Gastroesophageal sphincter (tissue), 3 donors: ENCODE results near the gene CAPN12.

Source experiments
- CTCF ChIP-seq, 4 experiments: fragments of 200-600 bp in 2 of 4; fragments of 450-650 bp in 2 of 4; sonication (generic) in 1 of 4; IDR thresholded peaks; one replicate each; pipeline ENCODE4 v1.5.1; 2017 to 2019; ENCODE audit warnings: antibody characterized with exemption in 4 of 4, mild to moderate bottlenecking in 2 of 4, moderate library complexity in 2 of 4
- POLR2A ChIP-seq, 2 donors: fragments of 450-650 bp; IDR thresholded peaks; one replicate each; pipeline ENCODE4 v1.6.1; 2017; ENCODE audit warnings: antibody characterized with exemption in 2 of 2, mild to moderate bottlenecking in 2 of 2, moderate library complexity in 1 of 2
- POLR2AphosphoS5 ChIP-seq: sonication (generic); formaldehyde crosslinking; IDR thresholded peaks from one replicate; pipeline ENCODE4 v1.6.1; 2017; ENCODE audit warnings: antibody characterized with exemption

DNA sequence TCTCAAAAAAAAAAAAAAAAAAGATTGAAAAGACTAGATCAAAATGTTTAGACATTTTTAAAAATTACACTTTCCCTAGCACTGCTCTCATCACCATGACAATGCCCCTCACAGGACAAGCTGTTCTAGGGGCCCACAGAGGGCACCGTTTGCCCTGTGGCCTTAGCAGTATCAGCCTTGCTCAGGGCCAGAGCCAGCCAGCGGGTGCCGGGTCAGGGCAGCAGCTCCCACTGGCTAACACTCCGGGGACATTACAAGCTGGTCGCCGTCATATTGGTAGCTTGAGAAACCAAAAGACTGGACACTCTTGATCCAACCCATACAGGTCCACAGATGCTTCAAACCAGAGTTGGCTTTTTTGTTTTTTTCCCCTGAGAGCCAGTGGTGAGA lies 18.0 kb downstream of the CAPN12 start:
- TF ChIP-seq CTCF (IDR thresholded peaks at IDR 0.05) (no peak), POLR2AphosphoS5 (no peak), POLR2A (IDR thresholded peaks at IDR 0.05) (no peak)
